ENCODE data around the gene TCF25.

Gene TCF25

GRCh38 chr16:89944773-89945172 is 71.4 kb downstream of the TCF25 start:
- no peak for DNase-seq (ENCODE audit: low read depth)

GRCh38 chr16:89945654-89946053 is 72.3 kb downstream of the TCF25 start:
- DNase-seq (ENCODE audit: low read depth) = no peak

GRCh38 chr16:89946515-89946914 is 73.1 kb downstream of the TCF25 start:
- no peak for DNase-seq (ENCODE audit: low read depth)

- no peak for DNase-seq (ENCODE audit: low read depth)
These were observed 75.8 kb downstream of the TCF25 start for GRCh38 chr16:89949121-89949742.

- no peak for DNase-seq (ENCODE audit: low read depth)
These were observed 76.4 kb downstream of the TCF25 start for GRCh38 chr16:89949756-89950155.

GRCh38 chr16:89951509-89951908 is 78.1 kb downstream of the TCF25 start:
- no peak for DNase-seq (ENCODE audit: low read depth)

GRCh38 chr16:89952049-89952448 is 78.7 kb downstream of the TCF25 start:
- no peak for DNase-seq (ENCODE audit: low read depth)

GRCh38 chr16:89952551-89952950 is 79.2 kb downstream of the TCF25 start:
- no peak for DNase-seq (ENCODE audit: low read depth)

- no peak for DNase-seq (ENCODE audit: low read depth)
These were observed 80.4 kb downstream of the TCF25 start for GRCh38 chr16:89953671-89954406.

- no peak for DNase-seq (ENCODE audit: low read depth)
These were observed 81.1 kb downstream of the TCF25 start for GRCh38 chr16:89954462-89954861.

- no peak for DNase-seq (ENCODE audit: low read depth)
These were observed 81.8 kb downstream of the TCF25 start for GRCh38 chr16:89955001-89955685.

GRCh38 chr16:89956505-89957215 is 83.3 kb downstream of the TCF25 start:
- no peak for DNase-seq (ENCODE audit: low read depth)

GRCh38 chr16:89957216-89957785 is 83.9 kb downstream of the TCF25 start:
- no peak for DNase-seq (ENCODE audit: low read depth)

GRCh38 chr16:89958068-89958467 is 84.7 kb downstream of the TCF25 start:
- DNase-seq (ENCODE audit: low read depth) = no peak

GRCh38 chr16:89958596-89958995 is 85.2 kb downstream of the TCF25 start:
- no peak for DNase-seq (ENCODE audit: low read depth)

GRCh38 chr16:89960966-89961365 is 87.6 kb downstream of the TCF25 start:
- DNase-seq (ENCODE audit: low read depth) = no peak
